Measurements from ENCODE around the gene DEDD2.

The DEDD2 gene

GRCh38 chr19:42174958-42175734, 42.3 kb downstream of the DEDD2 start:
- no peak for DNase-seq
- Histone ChIP-seq H3K27me3 (replicated peaks) (peaks cover 37% of the 10 kb centered on the region), H3K4me3 (ENCODE audit: low read depth, low read length) (no peak overlapping the region), H3K36me3 (replicated peaks) (no peaks in the 10 kb centered on the region), H3K27ac (no peak overlapping the region)
- TF ChIP-seq CTCF (IDR thresholded peaks at IDR 0.05; ENCODE audit: low read depth, low read length, missing control alignments): no peak
- in situ Hi-C loops (cut with HindIII; ENCODE audit: low pct_ligation_motif_present, low sequenced_read_pairs): no loop called here

GRCh38 chr19:42174188-42174587, 43.3 kb downstream of the DEDD2 start:
- H3K27me3 ChIP-seq (replicated peaks): peaks cover 28% of the 10 kb centered on the region
- H3K4me3 ChIP-seq (ENCODE audit: low read depth, low read length): no peak overlapping the region
- in situ Hi-C loops (cut with HindIII; ENCODE audit: low pct_ligation_motif_present, low sequenced_read_pairs): no loop called here
- H3K27ac ChIP-seq: no peak overlapping the region
- DNase-seq: no peak
- TF ChIP-seq CTCF (IDR thresholded peaks at IDR 0.05; ENCODE audit: low read depth, low read length, missing control alignments): no peak
- H3K36me3 ChIP-seq (replicated peaks): no peaks in the 10 kb centered on the region

GRCh38 chr19:42173695-42174094, 43.8 kb downstream of the DEDD2 start:
- Histone ChIP-seq H3K4me3 (ENCODE audit: low read depth, low read length) (no peak overlapping the region), H3K27me3 (replicated peaks) (peaks cover 23% of the 10 kb centered on the region), H3K27ac (no peak overlapping the region), H3K36me3 (replicated peaks) (no peaks in the 10 kb centered on the region)
- no peak for DNase-seq
- in situ Hi-C loops (cut with HindIII; ENCODE audit: low pct_ligation_motif_present, low sequenced_read_pairs): no loop called here
- TF ChIP-seq CTCF (IDR thresholded peaks at IDR 0.05; ENCODE audit: low read depth, low read length, missing control alignments): no peak

- in situ Hi-C loops (cut with HindIII; ENCODE audit: low pct_ligation_motif_present, low sequenced_read_pairs): no loop called here
- no peak for DNase-seq
- H3K27me3 ChIP-seq (replicated peaks): peaks cover 9% of the 10 kb centered on the region
- H3K36me3 ChIP-seq (replicated peaks): no peaks in the 10 kb centered on the region
- no peak for TF ChIP-seq CTCF (IDR thresholded peaks at IDR 0.05; ENCODE audit: low read depth, low read length, missing control alignments)
- no peak overlapping the region for H3K4me3 ChIP-seq (ENCODE audit: low read depth, low read length)
- no peak overlapping the region for H3K27ac ChIP-seq
Measured at GRCh38 chr19:42172261-42172660, 45.2 kb downstream of the DEDD2 start.

GRCh38 chr19:42170715-42171114, 46.8 kb downstream of the DEDD2 start:
- in situ Hi-C loops (cut with HindIII; ENCODE audit: low pct_ligation_motif_present, low sequenced_read_pairs): no loop called here
- no peak for TF ChIP-seq CTCF (IDR thresholded peaks at IDR 0.05; ENCODE audit: low read depth, low read length, missing control alignments)

More at GRCh38 chr19:42170715-42171114, 46.8 kb downstream of the DEDD2 start:
- no peak overlapping the region for H3K27ac ChIP-seq
- peaks cover 7% of the 10 kb centered on the region for H3K27me3 ChIP-seq (replicated peaks)
- no peaks in the 10 kb centered on the region for H3K36me3 ChIP-seq (replicated peaks)
- DNase-seq: no peak
- no peak overlapping the region for H3K4me3 ChIP-seq (ENCODE audit: low read depth, low read length)
